Activated CD4-positive, alpha-beta T cell treated with anti-CD3 and anti-CD28 coated beads for 4 hours (primary cell): Measurements from ENCODE around the gene RNF19B.
"Not testable (repeated sequence)": the region's sequence is repeated elsewhere in the genome, so short reads cannot be mapped to it uniquely, and the experiment has no call there.

Experiments
- DNase-seq, 2 donors: peaks; one replicate each; pipeline ENCODE4 v3.0.0-alpha.2; 2020

The RNF19B gene

GRCh38 chr1:32964461-32965250 is at the start of gene RNF19B:
RNF19B (minus strand) TSS chr1:32964809; CDS start chr1:32964685, 124 bp downstream.
- DNase-seq = peak; percentile 92 to 93

GRCh38 chr1:33013791-33014190 is 49.2 kb upstream of the RNF19B start:
- no peak for DNase-seq

DNA sequence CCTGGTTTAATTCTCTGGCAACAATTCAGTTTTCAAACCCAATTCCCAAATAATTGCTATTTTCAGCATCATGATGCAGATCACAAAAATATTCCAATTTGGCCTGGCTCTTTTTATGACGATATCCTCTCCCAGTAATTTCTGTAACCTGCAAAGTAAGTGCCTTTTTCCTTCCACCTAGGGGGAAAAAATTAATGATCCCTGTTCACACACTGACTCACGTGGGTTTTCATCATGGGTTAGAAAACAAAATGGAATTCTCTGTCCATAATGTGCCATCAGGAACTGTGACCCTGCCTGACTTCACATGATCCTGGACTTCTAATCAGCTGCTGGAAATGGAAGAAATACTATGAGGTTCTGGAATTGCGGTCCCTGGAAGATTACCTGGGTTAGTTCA is 47.6 kb upstream of the RNF19B start:
- no peak for DNase-seq

DNA sequence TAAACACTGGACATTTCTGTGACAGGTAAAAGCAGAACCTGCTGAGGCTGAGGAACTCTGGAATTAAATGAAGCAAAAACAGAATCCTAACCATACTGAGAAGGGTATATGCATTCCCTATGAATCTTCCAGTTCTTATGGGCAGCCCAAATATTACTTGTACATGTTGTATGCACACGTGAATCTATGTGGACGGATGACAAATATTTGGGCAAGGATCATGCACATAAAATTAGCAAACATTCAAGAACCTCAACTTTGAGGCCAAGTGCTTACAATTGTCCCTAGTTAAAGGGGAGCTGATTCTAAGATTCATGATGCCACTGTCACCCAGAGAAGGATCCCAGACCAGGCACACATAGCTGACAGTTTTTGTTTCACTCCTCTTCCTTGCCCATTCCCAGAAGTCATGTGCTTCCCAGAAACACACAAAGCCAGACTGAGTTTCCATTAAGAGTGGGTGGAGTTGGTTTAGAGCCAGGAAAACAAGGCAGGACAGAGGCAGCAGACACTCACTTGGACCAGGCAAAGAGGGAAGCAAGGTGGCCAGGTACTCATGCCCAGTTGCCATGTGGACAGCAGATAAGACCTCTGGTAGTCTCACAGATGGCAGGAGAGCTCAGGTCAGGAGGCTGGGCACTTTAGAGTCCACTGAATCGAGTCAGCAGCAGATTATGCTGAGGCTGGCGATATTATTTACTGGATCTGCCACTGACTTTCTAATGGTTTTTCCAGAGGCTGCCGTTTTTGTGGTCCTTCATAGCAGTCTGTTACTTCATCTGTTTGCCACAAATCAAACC is 46.5 kb upstream of the RNF19B start:
- no peak for DNase-seq

- no peak for DNase-seq
Observed at GRCh38 chr1:33009561-33009960, 45.0 kb upstream of the RNF19B start.

- DNase-seq = no peak
Observed at GRCh38 chr1:33008051-33008914, 43.7 kb upstream of the RNF19B start.

DNA sequence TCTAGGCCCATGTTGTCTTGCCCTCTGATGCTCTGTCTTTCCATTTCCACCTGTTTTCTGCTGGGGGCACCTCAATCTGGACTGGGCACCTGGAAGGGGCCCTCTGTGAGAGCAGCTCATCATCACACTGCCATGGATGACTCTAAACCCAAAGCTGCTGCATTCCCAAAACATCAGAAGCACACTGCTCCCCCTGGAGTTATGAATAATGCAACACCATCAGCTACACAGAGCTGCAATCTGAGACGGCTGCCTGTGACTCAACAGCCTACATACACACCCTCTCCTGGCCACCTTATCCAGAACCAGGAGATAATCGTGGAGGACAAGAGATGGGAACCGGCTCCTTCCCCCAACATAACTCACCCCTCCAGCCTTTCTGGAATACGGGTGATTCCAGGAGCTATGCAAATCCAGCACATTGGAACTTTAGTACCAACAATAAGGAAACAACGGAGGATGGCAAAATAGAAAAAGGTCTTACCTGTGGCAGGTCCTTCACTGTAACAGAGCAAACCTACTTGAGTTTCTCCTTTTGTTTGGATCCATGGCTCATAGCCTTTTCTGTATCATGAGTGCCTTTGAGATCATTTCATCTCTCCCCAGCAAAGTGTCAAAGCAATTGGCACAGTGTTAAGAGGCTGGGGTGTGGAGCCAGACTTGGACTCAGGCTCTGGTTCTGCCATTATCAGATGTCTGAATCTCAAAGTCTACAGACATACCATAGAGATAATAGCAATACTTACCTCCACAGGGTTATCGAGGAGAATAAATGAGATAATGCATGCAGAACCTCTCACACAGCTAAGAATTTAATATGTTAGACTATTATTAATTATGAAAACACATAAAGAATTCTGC is 42.8 kb upstream of the RNF19B start:
- DNase-seq = peak in 1 of 2 donors; percentile 9

DNA sequence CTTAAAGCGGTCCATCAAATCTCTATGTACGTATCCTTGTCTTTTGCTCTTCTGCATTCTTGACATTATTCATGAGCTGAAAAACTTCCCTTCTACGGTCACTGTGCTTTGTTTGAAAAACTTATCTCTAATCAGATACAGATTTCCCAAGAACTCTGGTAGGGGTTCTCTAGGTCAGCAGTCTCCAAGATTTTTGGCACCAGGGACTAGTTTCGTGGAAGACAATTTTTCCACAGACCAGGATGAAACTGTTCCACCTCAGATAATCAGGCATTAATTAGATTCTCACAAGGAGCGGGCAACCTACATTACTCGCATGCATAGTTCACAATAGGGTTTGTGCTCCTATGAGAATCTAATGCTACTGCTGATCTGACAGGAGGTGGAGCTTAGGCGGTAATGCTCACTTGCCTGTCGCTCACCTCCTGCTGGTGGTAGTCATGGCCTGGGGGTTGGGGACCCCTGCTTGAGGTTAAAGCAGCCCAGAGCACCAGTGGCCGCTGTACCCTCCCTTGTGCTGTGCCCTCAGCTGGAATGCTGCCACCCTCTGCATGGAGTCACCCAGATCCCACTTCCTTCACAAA is 41.3 kb upstream of the RNF19B start:
- DNase-seq = no peak

DNA sequence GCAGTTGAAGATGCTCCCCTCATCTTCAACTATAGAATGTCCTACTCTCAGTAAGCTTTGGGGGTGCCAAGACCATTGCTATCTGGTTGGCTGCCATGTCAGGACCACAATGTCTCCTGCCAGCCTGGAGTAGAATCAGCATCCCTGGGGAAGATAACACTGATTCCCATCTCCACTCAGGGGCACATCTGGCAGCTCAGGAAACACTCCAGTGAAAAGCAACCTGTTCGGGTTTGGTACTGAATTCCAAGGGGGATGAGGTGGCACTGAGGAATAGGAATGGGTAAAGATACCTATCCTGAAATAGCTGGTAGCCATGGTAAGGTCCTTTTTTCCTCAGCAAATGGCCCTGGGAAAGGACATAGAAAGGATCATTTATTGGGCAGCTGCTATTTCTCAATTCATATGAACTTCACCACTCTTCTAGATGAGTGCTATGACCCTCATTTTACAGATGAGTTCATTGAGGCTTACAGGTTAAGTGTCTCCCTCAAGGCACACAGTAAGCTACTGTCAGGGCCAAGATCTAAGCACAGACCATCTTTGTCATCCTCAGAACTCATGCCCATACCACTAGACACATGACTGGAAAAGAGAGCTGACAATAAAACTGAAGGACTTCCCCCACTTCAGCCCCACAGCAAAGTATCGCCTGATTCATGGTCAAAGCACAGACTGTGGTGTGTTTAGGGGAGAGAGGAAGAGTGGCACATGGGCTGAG is 40.7 kb upstream of the RNF19B start:
- DNase-seq = no peak

DNA sequence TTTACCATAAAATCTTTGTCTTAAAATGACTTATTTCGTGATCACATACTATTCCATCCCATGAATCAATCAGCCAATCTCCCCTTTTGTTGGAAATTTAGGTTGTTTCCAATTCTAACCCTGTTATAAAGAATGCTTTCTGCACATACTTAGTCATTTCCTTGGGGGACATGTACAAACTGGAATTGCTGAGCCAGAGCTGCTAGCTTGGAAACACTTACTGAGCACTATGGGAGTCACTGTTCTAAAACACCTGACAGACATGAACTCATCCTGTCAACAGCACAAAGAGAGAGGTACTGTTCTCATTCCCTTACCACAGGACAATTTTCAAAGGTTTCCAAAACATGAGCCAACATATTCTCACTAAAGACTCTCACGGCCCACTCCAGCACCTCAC is 40.0 kb upstream of the RNF19B start:
- DNase-seq = no peak

GRCh38 chr1:33003657-33004056 is 39.0 kb upstream of the RNF19B start:
- no peak for DNase-seq

DNA sequence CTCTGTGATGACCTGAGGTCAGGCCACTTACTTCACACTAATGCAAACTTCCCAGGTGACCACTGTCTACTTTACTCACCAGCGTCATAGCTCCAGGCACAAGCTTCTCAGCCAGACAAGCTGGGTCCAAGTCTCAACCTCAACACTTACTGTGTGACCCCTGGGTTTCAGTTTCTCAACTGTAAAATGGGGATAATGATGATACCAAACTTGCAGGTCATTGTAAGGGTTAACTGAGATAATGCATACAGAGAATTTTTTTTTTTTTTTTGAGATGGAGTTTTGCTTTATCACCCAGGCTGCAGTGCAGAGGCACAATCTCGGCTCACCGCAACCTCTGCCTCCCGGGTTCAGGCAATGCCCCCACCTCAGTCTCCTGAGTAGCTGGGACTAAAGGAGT is 37.4 kb upstream of the RNF19B start:
- DNase-seq = no peak

- no peak for DNase-seq
Observed at GRCh38 chr1:33001282-33001681, 36.7 kb upstream of the RNF19B start.

DNA sequence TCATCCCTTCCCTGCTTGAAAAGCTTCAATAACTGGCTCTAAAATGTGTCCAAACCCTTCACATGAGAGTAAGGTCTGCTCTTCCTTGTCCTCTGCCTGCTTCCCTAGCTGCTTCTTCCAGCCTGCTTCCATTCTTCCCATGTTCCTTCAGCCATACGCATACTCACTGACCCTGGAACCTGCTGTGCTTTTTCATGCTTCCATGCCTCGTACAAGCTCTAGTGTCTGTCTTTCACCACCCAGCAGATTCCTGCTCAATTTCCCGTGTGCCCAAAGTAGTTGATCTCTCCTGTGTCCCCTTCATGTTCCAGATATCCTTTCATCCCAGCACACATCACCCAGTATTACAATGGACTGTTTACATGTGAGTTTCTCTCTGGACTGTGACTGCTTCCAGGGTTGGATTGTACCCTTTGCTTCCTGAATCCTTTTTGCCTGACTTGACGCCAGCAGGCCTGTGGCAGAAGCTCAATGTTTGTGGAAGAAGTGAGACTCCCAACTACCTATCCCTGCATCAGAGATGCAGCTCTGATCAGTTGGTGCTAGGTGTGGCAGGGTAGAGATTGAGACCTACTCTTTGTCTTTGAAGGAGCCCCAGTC is 35.9 kb upstream of the RNF19B start:
- DNase-seq = no peak

DNA sequence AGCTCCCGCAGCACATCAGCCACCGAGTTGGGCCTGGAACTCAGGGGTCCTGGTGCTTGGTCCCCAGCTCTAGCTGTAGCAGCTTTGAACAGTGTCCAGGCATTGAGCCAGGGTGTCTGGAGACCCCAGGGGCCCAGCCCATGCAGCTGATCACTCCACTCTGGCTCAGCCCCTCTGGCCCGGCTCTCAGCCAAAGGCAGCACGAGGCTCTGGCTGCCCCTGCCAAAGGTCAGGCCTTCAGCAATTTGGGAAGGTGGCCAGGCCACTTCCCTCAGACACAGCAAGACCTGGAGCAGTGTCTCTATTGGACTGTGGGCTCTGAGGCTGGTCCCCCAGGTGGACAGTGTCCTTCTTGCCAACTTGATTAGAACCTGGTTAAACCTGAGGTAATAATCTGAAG is 34.4 kb upstream of the RNF19B start:
- DNase-seq = no peak

GRCh38 chr1:32998064-32998463 is 33.5 kb upstream of the RNF19B start:
- DNase-seq = no peak

- DNase-seq = no peak
Observed at GRCh38 chr1:32997381-32997891, 32.8 kb upstream of the RNF19B start.

DNA sequence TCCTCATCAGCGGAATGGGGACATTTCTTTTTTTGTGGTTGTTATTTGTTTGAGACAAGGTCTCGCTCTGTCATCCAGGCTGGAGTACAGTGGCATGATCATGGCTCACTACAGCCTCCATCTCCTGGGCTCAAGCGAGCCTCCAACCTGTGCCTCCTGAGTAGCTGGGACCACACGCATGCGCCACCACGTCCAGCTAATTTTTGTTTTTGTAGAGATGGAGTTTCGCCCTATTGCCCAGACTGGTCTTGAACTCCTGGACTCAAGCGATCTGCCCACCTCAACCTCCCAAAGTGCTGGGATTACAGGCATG is 28.7 kb upstream of the RNF19B start:
- DNase-seq = not testable (repeated sequence)

DNA sequence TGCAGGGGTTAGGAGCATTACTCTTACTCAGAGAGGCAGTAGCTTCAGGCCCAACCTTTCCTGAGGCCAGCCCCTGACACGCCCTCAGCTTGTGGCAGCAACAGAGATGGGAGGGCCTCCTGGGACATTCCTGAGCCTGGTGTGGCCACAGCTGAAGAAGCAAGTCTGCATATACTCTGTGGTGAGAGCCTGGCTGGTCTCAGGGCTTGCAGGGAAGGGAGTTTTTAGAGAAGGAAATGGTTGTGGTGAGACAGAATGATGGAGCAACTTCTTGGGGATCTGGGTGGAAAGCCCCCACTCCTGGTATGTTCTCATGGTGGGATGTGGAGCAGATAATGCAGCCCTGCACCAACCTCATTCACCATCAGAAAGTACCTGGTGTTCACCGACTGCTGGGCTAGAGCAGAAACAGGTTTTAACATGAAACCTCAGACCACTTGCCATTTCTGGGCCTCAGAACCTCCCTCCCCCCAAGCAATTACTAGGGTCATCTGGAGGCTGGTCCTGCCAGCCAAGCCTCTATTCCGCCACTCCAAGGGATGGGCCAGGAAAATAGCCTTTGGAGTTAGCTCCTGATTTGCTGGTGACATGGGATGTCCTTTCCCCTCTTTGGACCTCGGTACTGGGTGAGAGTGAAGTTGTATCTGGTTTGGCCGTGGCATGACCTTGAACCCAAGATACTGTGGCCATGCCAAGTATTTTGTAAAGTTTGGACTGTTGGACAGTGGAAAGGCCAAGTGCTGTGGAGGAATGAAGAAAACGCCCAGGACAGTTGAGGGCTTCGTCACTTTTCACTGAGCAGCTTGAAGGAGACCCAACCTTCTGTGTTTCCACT is 28.1 kb upstream of the RNF19B start:
- DNase-seq = peak; percentile 18 to 24
